NT2/D1 (cell line): ENCODE data around the gene ILRUN.

ENCODE experiments used
- SUZ12 ChIP-seq: IDR thresholded peaks from 2 replicates; pipeline ENCODE4 v1.6.1; 2011; ENCODE audit not compliant: insufficient read length, insufficient read depth; ENCODE audit errors: extremely low read depth
- YY1 ChIP-seq: IDR thresholded peaks from 2 replicates; pipeline ENCODE4 v1.6.1; 2011; ENCODE audit not compliant: insufficient read length, insufficient read depth

GRCh38 chr6:34736823-34737222 lies 40.3 kb upstream of the ILRUN start:
- no peak for TF ChIP-seq SUZ12
- TF ChIP-seq YY1 = no peak
